ENCODE results near the gene APLNR. TPM values are rescaled to one million over a fixed set of nuclear protein-coding genes. Genes with fewer than 3 reads are reported as not detected.

Gene APLNR
- total and polyA plus RNA-seq, 2 of the 8 experiments (the other 6 are each of a cell fraction or from before 2014, with no cell fraction given): 0.80 TPM; not detected in 1

GRCh38 chr11:57244911-57245310, 7.9 kb upstream of the APLNR start:
- Histone ChIP-seq H2AFZ (ENCODE audit: low read length) (no peak overlapping the region), H3K4ac (replicated peaks; ENCODE audit: insufficient read length, low read depth, low read length) (no peak overlapping the region), H3K4me1 (replicated peaks in 1 of 4; ENCODE audit: control insufficient read depth in 3 of 4, insufficient read depth in 4 of 4, low read length in 3 of 4) (peaks cover 0 to 2% (median under 1%) of the 10 kb centered on the region in 4 experiments; a peak in 3 of 7 replicates), H3K14ac (ENCODE audit: insufficient read length) (no peak overlapping the region), H3K9ac (replicated peaks in 1 of 4; ENCODE audit: extremely low read depth in 1 of 4, low read depth in 3 of 4, low read length in 3 of 4) (no peak overlapping the region), H2BK5ac (ENCODE audit: low read depth, low read length) (no peak overlapping the region), H3K27ac (ENCODE audit: low read depth, low read length) (no peak overlapping the region), H4K91ac (replicated peaks; ENCODE audit: insufficient read length, low read length) (no peak overlapping the region), H3K4me2 (ENCODE audit: insufficient read depth in 1 of 2, low read depth in 2 of 2, low read length in 2 of 2) (no peak overlapping the region), H3K4me3 (ENCODE audit: extremely low read depth in 1 of 4, insufficient read depth in 2 of 4, low read depth in 3 of 4, low read length in 4 of 4) (no peak overlapping the region), H2BK15ac (ENCODE audit: low read length) (no peak overlapping the region), H4K5ac (ENCODE audit: insufficient read length, low read depth, low read length) (no peak overlapping the region), H3K9me3 (ENCODE audit: insufficient read depth in 2 of 2, low read depth in 1 of 2, low read length in 1 of 2) (no peaks in the 10 kb centered on the region), H3K79me2 (ENCODE audit: control insufficient read depth in 1 of 2, insufficient read depth in 2 of 2, low read length in 2 of 2) (no peaks in the 10 kb centered on the region), H3K79me1 (ENCODE audit: low read depth, low read length) (no peaks in the 10 kb centered on the region), H2BK20ac (ENCODE audit: low read length) (no peak overlapping the region), H4K8ac (ENCODE audit: extremely low read depth, insufficient read depth, low read length) (no peak overlapping the region), H2BK12ac (ENCODE audit: low read depth, low read length) (no peak overlapping the region), H2AK5ac (ENCODE audit: low read depth, low read length) (no peak overlapping the region), H3K23ac (ENCODE audit: insufficient read length) (no peak overlapping the region), H3K27me3 (replicated peaks in 1 of 4; ENCODE audit: control insufficient read depth in 3 of 4, extremely low read depth in 1 of 4, insufficient read depth in 3 of 4, low read length in 3 of 4) (no peaks in the 10 kb centered on the region), H3K23me2 (ENCODE audit: low read depth, low read length) (no peaks in the 10 kb centered on the region), H2BK120ac (replicated peaks; ENCODE audit: low read depth, low read length) (no peak overlapping the region), H4K20me1 (replicated peaks in 1 of 2; ENCODE audit: control insufficient read depth in 1 of 2, insufficient read depth in 2 of 2, low read length in 2 of 2) (no peaks in the 10 kb centered on the region), H3K18ac (ENCODE audit: extremely low read depth, low read length) (no peak overlapping the region), H3K56ac (replicated peaks; ENCODE audit: insufficient read length, low read depth, low read length) (no peak overlapping the region), H3K36me3 (ENCODE audit: control insufficient read depth in 2 of 4, insufficient read depth in 4 of 4, low read length in 3 of 4) (no peaks in the 10 kb centered on the region)
- ChIA-PET POLR2A (ENCODE audit: partially characterized antibody) (no interaction called here), CTCF (ENCODE audit: partially characterized antibody) (interaction anchor here (1.4 to 33.7 kb wide), 2 partner anchors 119 to 404 kb away, joined by 9 to 942 read pairs; no protein-coding TSS in a partner anchor)
- 92% methylated on average over 3 of the region's 3 CpGs; no CpG with 5 or more reads in 1 of the 2 experiments for WGBS, 2 experiments (ENCODE audit: extremely low coverage in 1 of 2, insufficient coverage in 1 of 2, insufficient read length in 1 of 2, insufficient replicate concordance in 2 of 2, low coverage in 1 of 2, low lambda C conversion rate in 2 of 2, missing lambda C conversion rate in 1 of 2)
- FAIRE-seq (no peak), DNase-seq (ENCODE audit: low read depth in 1 of 2, low spot score in 2 of 2) (no peak)
- TF ChIP-seq ASH2L (IDR thresholded peaks at IDR 0.05; ENCODE audit: low read length) (no peak), RFX5 (IDR thresholded peaks at IDR 0.05; ENCODE audit: borderline replicate concordance, low read depth, low read length) (no peak), EP300 (IDR thresholded peaks at IDR 0.05; ENCODE audit: borderline replicate concordance in 1 of 2, low read depth in 2 of 2, low read length in 2 of 2) (no peak), CHD2 (IDR thresholded peaks at IDR 0.05; ENCODE audit: low read length) (no peak), CBX8 (IDR thresholded peaks at IDR 0.05; ENCODE audit: borderline replicate concordance, low read depth, low read length) (no peak), MAFK (IDR thresholded peaks at IDR 0.05; ENCODE audit: low read depth, low read length) (no peak), JUND (IDR thresholded peaks at IDR 0.05; ENCODE audit: low read length) (no peak), CTCF (IDR thresholded peaks at IDR 0.05; ENCODE audit: control extremely low read depth in 1 of 3, insufficient read depth in 1 of 3, low read depth in 1 of 3, low read length in 3 of 3) (no peak), FOSL1 (IDR thresholded peaks at IDR 0.05; ENCODE audit: insufficient read depth, low read depth, low read length) (no peak), CREB1 (IDR thresholded peaks at IDR 0.05) (no peak), JUN (IDR thresholded peaks at IDR 0.05; ENCODE audit: low read depth, low read length) (no peak), YY1 (IDR thresholded peaks at IDR 0.05; ENCODE audit: low read depth, low read length) (no peak), TCF12 (IDR thresholded peaks at IDR 0.05; ENCODE audit: low read depth, low read length) (no peak)
